Activated effector memory CD4-positive, alpha-beta T cell treated with Interleukin-2 at 50 U/mL for 16 hours (primary cell): ENCODE results near the gene TMIGD2.
"Not testable (repeated sequence)": the region's sequence is repeated elsewhere in the genome, so short reads cannot be mapped to it uniquely, and the experiment has no call there.

Source experiments
- DNase-seq: peaks from one replicate; pipeline ENCODE4 v3.0.0-alpha.2; 2020

TMIGD2 gene

DNA sequence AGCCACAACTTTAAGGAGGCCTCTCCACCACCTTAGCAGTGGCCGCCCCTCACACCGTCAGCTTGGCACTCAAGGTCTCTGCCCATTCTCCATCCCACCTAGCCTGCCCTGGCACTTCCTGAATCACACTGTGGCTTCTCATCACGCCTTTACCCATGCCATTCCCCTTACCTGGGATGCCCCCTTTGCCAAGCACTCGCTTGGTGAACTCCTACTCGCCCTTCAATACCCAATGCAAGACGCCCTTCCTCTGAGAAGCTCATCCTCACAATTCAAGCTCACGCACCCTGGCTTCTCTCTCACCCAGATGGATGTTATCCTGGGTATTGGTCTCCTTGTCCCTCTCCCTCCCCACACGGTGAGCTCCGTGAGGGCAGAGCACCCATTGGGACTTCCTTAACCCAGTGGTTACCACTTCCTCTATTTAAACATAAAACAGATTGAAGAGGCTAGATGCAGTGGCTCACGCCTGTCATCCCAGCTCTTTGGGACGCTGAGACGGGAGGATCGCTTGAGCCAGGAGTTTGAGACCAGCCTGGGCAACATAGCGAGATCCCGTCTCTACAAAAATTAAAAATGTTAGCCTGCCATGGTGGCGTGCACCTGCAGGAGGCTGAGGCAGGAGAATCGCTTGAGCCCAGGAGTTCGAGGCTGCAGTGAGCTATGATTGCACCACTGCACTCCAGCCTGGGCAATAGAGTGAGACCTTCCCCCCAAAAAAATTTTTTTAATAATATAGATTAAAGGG, 35.8 kb downstream of the TMIGD2 start:
- no peak for DNase-seq

DNA sequence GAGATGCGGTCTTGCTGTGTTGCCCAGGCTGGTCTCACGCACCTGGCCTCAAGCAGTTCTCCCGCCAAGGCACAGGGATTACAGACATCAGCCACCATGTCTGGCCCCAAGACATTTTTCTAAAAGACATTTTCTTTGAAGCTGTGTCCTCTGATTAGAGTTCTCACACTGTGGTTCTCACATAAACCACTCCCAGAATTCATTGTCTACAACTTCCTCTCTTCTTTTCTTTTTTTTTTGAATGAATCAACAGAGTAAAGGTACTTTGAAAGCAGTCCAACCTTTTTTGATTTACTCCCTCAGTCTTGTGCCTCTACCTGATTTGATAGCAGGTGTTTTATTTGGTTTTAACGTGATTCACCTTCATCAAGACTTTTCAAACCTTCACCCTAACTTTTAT, 37.4 kb downstream of the TMIGD2 start:
- DNase-seq: no peak

DNA sequence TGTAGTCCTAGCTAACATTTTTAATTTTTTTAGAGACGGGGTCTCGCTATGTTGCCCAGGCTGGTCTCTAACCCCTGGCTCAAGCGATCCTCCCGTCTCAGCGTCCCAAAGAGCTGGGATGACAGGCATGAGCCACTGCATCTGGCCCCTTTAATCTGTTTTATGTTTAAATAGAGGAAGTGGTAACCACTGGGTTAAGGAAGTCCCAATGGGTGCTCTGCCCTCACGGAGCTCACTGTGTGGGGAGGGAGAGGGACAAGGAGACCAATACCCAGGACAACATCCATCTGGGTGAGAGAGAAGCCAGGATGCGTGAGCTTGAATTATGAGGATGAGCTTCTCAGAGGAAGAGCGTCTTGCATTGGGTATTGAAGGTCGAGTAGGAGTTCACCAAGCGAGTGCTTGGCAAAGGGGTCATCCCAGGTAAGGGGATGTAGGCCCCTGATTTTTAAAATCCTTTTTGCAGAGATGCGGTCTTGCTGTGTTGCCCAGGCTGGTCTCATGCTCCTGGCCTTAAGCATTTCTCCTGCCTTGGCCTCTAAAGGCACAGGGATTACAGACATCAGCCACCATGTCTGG, 41.5 kb downstream of the TMIGD2 start:
- no peak for DNase-seq

DNA sequence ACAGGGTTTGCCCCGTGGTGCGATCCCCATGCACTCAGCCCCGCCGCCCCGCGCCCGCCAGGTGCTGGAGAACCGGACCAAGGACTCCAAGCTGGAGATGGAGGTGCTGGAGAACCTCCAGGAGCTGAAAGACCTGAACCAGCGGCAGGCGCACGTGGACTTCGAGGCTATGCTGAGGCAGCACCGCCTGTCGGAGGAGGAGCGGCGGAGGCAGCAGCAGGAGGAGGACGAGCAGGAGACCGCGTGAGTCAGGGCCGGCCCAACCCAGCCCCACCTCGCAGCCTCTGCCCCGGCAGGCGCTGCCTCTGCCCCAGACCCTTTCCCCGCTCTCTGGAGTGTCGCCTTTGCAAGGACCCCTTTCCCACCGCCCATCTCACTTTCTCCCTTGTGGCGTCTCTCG, 44.0 kb downstream of the TMIGD2 start:
- DNase-seq: no peak

DNA sequence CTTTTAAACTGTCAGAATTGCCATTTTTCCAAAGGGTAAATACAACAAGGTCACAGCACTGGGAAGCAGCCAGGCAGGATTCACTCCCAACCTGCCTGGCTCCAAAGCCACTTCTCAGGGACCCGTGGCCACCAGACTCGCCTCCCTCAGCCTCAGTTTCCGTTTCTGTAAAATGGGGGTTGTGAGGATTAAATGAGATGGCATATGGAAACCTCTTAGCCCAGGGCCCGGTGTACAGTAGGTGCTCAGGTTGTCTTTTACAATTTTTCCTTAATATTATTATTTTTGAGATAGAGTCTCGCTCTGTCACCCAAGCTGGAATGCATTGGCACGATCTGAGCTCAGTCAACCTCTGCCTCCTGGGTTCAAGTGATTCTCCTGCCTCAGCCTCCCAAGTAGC, 45.2 kb downstream of the TMIGD2 start:
- no peak for DNase-seq

DNA sequence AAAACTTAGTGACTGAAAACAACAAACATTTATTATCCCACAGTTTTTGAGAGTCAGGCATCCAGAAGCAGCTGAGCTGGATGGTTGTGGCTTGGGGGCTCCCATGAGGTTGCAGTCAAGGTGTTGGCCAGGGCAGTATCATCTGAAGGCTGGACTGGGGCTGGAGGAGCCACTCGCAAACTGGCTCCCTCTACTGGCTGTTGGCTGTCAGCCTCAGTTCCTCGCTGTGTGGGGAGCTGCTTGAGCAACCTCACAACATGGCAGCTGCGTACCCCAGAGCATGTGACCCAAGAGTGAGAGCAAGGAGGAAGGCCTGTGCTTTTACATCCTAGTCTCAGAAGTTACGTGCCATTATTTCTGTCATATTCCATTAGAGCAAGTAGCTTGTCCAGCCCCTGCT, 45.6 kb downstream of the TMIGD2 start:
- DNase-seq: no peak

DNA sequence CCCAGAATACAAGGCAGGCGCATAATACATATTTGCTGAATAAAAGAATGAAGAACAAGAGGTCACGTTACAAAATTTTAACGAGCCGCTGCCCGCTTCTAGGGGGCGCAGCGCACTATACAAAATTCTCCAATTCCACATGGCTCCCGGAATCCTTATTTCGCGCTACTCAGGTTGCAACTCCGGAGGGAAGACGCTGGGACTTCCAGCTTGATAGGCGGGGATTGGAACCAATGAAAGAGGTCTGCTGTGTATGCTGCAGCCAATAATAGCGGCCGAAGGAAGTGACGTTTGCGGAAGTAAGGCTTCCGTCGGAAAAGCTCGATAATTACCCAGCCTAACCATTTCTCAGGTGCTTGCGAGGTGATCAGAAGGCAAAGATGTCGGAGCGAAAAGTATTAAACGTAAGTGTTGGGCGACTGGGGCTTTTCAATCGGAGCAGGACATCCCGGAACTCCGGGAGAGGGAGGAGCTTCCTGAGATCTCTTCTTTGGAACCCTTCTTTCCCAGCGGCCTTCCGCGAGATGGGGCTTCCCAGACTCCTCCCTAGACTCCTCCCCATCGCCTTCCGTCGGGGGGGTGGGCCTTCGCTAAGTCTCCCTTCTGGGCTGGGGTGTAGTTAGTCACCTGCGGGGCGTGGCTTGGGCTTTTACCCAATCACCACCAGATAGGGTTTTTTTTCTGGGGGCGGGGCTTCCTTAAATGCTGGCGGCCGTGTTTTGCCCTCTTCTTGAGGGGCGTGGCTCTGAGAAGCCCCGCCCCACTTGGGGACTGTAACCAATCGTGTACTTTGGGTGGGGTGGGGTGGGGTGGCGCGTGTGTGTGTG, 55.2 kb downstream of the TMIGD2 start, which contains the start of gene YJU2:
YJU2 (plus strand) TSS at position 314 of the 827 bp plus-strand sequence; CDS start at position 381, 67 bp downstream.
- peak; percentile 95 for DNase-seq

DNA sequence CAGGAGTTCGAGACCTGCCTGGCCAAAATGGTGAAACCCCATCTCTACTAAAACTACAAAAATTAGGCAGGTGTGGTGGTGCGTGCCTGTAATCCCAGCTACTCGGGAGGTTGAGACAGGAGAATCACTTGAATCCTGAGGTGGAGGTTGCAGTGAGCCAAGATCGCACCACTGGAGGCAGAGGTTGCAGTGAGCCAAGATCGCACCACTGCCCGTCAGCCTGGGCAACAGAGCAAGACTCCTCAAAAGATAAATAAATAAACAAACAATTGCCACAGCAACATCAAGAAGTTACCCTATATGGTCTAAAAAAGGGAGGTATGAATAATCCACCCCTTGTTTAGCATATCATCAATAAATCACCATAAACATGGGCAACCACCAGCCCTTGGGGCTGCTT, 56.3 kb downstream of the TMIGD2 start:
- DNase-seq: not testable (repeated sequence)
